ENCODE measurements around the gene NFIX. TPM values are rescaled to one million over a fixed set of nuclear protein-coding genes. Genes with fewer than 3 reads are reported as not detected.

The NFIX gene
- total and polyA plus RNA-seq, 2 donors (not counting 3 experiments of a cell fraction or from before 2014, with no cell fraction given) = 9.8 to 37.7 TPM

GRCh38 chr19:13073263-13073662, 78.0 kb downstream of the NFIX start:
- peaks cover 0 to 8% of the 10 kb centered on the region in 2 experiments for H3K36me3 ChIP-seq (ENCODE audit: control insufficient read depth in 2 of 2, extremely low read depth in 1 of 2, insufficient read depth in 2 of 2, low read length in 2 of 2)
- no peak overlapping the region for H2AFZ ChIP-seq (ENCODE audit: low read depth, low read length)
- DNase-seq (ENCODE audit: low read depth, low spot score) (no peak), FAIRE-seq (no peak)
- ChIA-PET POLR2A (no interaction called here), CTCF (interaction anchor here (1.3 to 2.2 kb wide), 3 partner anchors 12 to 96 kb away, joined by 4 to 9 read pairs (median 6); no protein-coding TSS in a partner anchor)
- H3K4me3 ChIP-seq (replicated peaks in 1 of 3; ENCODE audit: insufficient read depth in 1 of 3, low read depth in 1 of 3, low read length in 3 of 3) = no peak overlapping the region
- no peaks in the 10 kb centered on the region for H3K79me2 ChIP-seq (ENCODE audit: control insufficient read depth, insufficient read depth, low read length)
- no TSS peak for BruUV-seq (replicated peaks)
- intact Hi-C loops (cut with micrococcal nuclease) (no loop called here), dilution Hi-C loops (cut with MboI; ENCODE audit: extremely low pct_ligation_motif_present, low sequenced_read_pairs) (no loop called here)
- no peak overlapping the region for H3K27ac ChIP-seq (ENCODE audit: insufficient read depth, low read depth, low read length)
- no peaks in the 10 kb centered on the region for H3K9me1 ChIP-seq (replicated peaks; ENCODE audit: control insufficient read depth, extremely low read depth, insufficient read depth, low read length)
- TF ChIP-seq POLR2A (IDR thresholded peaks at IDR 0.05; ENCODE audit: low read depth, low read length) (no peak), MYC (IDR thresholded peaks at IDR 0.05; ENCODE audit: low read depth, low read length) (no peak), FOS (IDR thresholded peaks at IDR 0.05; ENCODE audit: borderline replicate concordance, insufficient read depth, low read length) (no peak), EZH2 (IDR thresholded peaks at IDR 0.05; ENCODE audit: borderline replicate concordance, low read depth, low read length, severe bottlenecking) (no peak), MAX (IDR thresholded peaks at IDR 0.05; ENCODE audit: insufficient read depth, insufficient read length) (no peak), GATA2 (IDR thresholded peaks at IDR 0.05; ENCODE audit: insufficient read depth, insufficient read length, low read depth, low read length) (no peak), JUN (IDR thresholded peaks at IDR 0.05; ENCODE audit: borderline replicate concordance, insufficient read depth, insufficient read length, low read depth) (no peak), POLR2AphosphoS5 (IDR thresholded peaks at IDR 0.05; ENCODE audit: insufficient read depth, low read depth, low read length) (no peak)
- no peak overlapping the region for H3K9ac ChIP-seq (replicated peaks; ENCODE audit: extremely low read depth, insufficient read depth, low read length)
- no peaks in the 10 kb centered on the region for H3K4me1 ChIP-seq (ENCODE audit: control insufficient read depth, extremely low read depth, insufficient read depth, low read length)
- H4K20me1 ChIP-seq (replicated peaks; ENCODE audit: control insufficient read depth, extremely low read depth, insufficient read depth, low read length) = no peaks in the 10 kb centered on the region
- no peak overlapping the region for H3K4me2 ChIP-seq (ENCODE audit: insufficient read depth, low read length)
- H3K27me3 ChIP-seq (ENCODE audit: control insufficient read depth in 2 of 2, insufficient read depth in 2 of 2, low read length in 2 of 2) = no peaks in the 10 kb centered on the region
- no peaks in the 10 kb centered on the region for H3K9me3 ChIP-seq (replicated peaks; ENCODE audit: control insufficient read depth, insufficient read depth, low read length)

GRCh38 chr19:13074378-13074777, 79.1 kb downstream of the NFIX start:
- Histone ChIP-seq H3K9me3 (replicated peaks; ENCODE audit: control insufficient read depth, insufficient read depth, low read length) (no peaks in the 10 kb centered on the region), H3K79me2 (ENCODE audit: control insufficient read depth, insufficient read depth, low read length) (no peaks in the 10 kb centered on the region), H3K4me3 (replicated peaks in 1 of 3; ENCODE audit: insufficient read depth in 1 of 3, low read depth in 1 of 3, low read length in 3 of 3) (no peak overlapping the region), H3K9me1 (replicated peaks; ENCODE audit: control insufficient read depth, extremely low read depth, insufficient read depth, low read length) (no peaks in the 10 kb centered on the region), H4K20me1 (replicated peaks; ENCODE audit: control insufficient read depth, extremely low read depth, insufficient read depth, low read length) (no peaks in the 10 kb centered on the region), H3K27me3 (ENCODE audit: control insufficient read depth in 2 of 2, insufficient read depth in 2 of 2, low read length in 2 of 2) (no peaks in the 10 kb centered on the region), H3K9ac (replicated peaks; ENCODE audit: extremely low read depth, insufficient read depth, low read length) (no peak overlapping the region), H3K4me2 (ENCODE audit: insufficient read depth, low read length) (no peak overlapping the region), H3K4me1 (ENCODE audit: control insufficient read depth, extremely low read depth, insufficient read depth, low read length) (peaks cover 4% of the 10 kb centered on the region), H2AFZ (ENCODE audit: low read depth, low read length) (no peak overlapping the region), H3K36me3 (ENCODE audit: control insufficient read depth in 2 of 2, extremely low read depth in 1 of 2, insufficient read depth in 2 of 2, low read length in 2 of 2) (peaks cover 0 to 8% of the 10 kb centered on the region in 2 experiments), H3K27ac (ENCODE audit: insufficient read depth, low read depth, low read length) (no peak overlapping the region)
- CTCF ChIA-PET = interaction anchor here (1.3 to 2.2 kb wide), 3 partner anchors 13 to 97 kb away, joined by 4 to 9 read pairs (median 6); no protein-coding TSS in a partner anchor
- no peak for TF ChIP-seq EZH2 (IDR thresholded peaks at IDR 0.05; ENCODE audit: borderline replicate concordance, low read depth, low read length, severe bottlenecking)
- TF ChIP-seq POLR2AphosphoS5 (IDR thresholded peaks at IDR 0.05; ENCODE audit: insufficient read depth, low read depth, low read length) = no peak
- TF ChIP-seq POLR2A (IDR thresholded peaks at IDR 0.05; ENCODE audit: low read depth, low read length) = no peak
- TF ChIP-seq FOS (IDR thresholded peaks at IDR 0.05; ENCODE audit: borderline replicate concordance, insufficient read depth, low read length) = no peak
- no peak for TF ChIP-seq GATA2 (IDR thresholded peaks at IDR 0.05; ENCODE audit: insufficient read depth, insufficient read length, low read depth, low read length)
- TF ChIP-seq MYC (IDR thresholded peaks at IDR 0.05; ENCODE audit: low read depth, low read length) = no peak
- no peak for TF ChIP-seq MAX (IDR thresholded peaks at IDR 0.05; ENCODE audit: insufficient read depth, insufficient read length)
- no peak for TF ChIP-seq CTCF (IDR thresholded peaks at IDR 0.05; ENCODE audit: extremely low read depth in 1 of 2, insufficient read depth in 1 of 2, low read depth in 1 of 2, low read length in 2 of 2)
- TF ChIP-seq JUN (IDR thresholded peaks at IDR 0.05; ENCODE audit: borderline replicate concordance, insufficient read depth, insufficient read length, low read depth) = no peak
- intact Hi-C loops (cut with micrococcal nuclease) (no loop called here), dilution Hi-C loops (cut with MboI; ENCODE audit: extremely low pct_ligation_motif_present, low sequenced_read_pairs) (no loop called here)
- no peak for FAIRE-seq
- BruUV-seq (replicated peaks) = no TSS peak
- POLR2A ChIA-PET = interaction anchor here (0.7 kb wide), 1 partner anchor 118 kb away, joined by 3 read pairs; no protein-coding TSS in a partner anchor
- no peak for DNase-seq (ENCODE audit: low read depth, low spot score)

All from endothelial cell of umbilical vein (primary cell).